Stimulated activated CD4-positive, alpha-beta T cell treated with anti-CD3 and anti-CD28 coated beads, Interleukin-4, amount 100 ng/mL, for 24 hours (primary cell): ENCODE measurements around the gene TTLL11.

Experiments used
- DNase-seq: peaks from one replicate; pipeline ENCODE4 v3.0.0-alpha.2; 2020

Gene TTLL11

DNA sequence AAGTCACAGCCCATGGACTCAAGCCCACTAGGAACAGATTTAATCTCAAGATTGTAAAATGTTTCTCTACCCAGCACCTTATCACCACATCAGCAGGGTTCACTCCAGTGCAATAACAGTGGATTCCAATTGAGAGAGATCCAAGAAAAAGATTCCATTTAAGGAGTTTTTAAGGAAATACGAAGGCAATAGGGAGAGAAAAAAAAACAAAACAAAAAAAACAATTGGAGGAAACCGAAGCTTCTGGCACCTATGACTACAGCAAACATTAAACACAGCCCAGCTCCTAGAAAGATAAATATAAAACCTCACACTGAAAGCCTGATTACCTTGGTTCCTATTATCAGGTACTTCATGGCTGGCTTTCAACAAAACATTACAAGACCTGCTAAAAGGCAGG lies 249.0 kb downstream of the TTLL11 start:
- no peak for DNase-seq

DNA sequence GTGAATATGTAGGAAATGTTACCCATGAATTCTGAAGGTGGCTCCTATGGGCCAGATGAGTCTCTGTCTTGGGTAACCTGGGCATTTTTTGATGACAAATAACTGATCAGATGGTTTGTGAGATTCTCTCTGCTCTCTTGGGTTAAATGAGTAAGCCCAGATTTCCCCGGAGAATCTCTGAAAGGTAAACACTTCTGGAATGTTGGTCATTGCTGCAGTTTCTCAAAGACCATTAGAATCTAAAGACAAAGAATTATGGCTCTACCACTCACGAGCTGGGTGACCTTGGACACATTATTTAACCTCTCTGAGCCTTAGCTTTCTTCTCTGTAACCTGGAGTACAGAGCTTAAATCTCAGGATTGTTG lies 250.5 kb downstream of the TTLL11 start:
- DNase-seq: no peak

DNA sequence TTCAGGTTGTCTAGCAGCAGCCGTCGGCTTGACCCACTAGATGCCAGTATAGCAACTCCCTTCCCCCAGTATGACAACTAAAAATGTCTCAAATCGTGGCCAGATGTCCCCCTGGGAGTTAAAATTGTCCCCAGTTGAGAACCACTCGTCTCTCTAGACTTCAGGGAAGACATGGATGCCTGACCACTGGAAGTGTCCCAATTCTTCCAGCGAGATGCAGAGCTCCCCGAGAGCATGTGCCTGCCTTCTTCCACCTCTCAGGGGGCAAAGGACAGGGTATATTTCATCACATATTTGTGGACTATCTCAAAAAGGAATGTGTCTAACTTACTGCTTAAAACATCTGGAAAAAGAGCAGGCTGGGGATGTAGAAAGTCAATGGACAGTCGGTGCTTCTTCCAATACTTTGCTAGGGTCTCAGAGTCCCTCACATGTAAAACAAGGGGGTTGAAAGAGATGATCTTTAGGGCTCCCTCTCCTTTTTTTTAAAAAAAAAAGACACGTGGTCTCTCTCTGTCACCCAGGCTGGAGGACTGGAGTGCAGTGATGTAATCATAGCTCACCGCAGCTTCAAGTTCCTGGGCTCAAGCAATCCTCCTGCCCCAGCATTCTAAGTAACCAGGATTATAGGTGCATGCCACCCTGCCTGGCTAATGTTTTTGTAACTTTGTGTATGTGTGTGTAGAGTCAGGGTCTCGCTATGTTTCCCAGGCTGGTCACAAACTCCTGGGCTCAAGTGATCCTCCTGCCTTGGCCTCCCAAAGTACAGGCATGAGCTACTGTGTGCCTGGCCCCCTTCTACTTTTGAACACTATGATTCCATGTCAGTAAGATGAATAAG lies 251.1 kb downstream of the TTLL11 start:
- DNase-seq: no peak

DNA sequence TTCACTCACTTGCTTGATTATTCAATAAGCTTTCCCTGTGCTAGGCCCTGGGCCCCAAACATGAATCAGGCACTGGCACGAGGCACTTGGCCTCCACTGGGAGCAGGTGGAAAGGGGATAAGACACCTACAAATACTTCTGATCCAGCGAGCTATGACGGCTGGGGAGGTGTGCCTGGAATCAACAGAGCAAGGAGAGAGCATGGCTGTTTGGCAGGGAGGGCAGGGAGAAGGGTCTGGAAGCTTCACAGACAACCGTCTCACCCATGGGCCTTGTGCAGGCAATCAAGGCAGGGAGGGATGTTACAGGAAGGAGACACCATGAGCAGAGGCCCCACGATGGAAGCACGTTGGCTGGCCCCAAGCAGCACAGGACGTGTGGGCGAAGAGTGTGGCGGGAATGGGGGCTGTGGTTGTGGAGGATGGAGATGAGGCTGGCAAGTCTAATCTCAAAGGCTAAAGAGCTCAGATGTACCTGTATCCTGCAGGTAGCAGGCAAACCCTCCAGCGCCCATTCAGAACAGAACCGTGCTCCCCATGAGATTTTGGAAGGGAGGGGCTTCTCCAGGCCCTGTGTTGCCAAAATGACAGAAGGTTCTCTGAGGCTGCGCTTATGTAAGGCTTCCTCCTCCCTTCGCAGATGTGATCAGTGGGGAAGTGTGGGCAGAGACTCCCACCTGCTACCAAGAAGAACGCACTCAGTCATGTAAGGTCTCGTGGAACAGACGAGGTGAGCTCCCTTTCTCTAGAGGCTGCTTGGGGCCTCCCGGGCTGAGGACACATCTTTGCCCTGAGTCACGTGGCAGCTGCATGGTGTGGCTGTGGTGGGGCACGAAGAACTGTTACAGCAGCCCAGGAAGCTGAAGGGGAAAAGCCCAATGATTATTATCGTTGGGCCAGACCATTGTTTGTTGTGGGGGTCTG lies 252.0 kb downstream of the TTLL11 start:
- DNase-seq: no peak

DNA sequence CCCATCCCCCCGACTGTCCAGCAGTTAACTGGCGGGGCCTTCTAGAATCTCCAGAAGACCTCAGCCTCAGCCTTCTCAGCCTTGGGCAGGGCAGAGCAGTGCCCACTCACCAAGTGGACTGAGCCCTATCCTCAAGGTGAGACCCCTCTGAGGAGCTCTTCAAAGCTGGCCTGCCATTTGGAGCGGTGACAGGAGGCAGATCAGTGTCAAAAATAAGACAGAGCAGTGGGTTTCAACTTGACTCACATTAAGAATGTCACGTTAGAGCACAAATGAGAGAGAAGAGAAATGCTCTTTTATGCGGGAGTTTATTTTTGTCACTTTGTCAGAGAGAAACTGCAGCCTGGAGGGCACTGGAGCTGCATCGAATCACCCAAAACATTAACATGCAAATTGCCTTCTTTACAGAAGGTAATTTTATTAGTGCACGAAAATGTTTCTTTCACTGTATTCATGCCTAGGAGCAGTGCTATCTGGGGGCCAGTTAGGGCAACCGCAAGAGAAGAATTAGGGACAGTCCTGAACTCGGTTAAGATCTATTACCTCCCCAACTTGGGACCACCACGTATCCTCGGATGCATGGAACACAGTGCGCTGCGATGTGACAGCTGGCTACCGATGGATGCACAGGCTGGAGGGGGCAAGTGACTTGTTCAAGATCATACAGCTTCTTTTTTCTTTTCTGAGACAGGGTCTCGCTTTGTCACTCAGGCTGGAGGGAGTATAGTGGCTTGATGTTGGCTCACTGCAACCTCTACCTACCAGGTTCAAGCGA lies 253.2 kb downstream of the TTLL11 start:
- DNase-seq: no peak

DNA sequence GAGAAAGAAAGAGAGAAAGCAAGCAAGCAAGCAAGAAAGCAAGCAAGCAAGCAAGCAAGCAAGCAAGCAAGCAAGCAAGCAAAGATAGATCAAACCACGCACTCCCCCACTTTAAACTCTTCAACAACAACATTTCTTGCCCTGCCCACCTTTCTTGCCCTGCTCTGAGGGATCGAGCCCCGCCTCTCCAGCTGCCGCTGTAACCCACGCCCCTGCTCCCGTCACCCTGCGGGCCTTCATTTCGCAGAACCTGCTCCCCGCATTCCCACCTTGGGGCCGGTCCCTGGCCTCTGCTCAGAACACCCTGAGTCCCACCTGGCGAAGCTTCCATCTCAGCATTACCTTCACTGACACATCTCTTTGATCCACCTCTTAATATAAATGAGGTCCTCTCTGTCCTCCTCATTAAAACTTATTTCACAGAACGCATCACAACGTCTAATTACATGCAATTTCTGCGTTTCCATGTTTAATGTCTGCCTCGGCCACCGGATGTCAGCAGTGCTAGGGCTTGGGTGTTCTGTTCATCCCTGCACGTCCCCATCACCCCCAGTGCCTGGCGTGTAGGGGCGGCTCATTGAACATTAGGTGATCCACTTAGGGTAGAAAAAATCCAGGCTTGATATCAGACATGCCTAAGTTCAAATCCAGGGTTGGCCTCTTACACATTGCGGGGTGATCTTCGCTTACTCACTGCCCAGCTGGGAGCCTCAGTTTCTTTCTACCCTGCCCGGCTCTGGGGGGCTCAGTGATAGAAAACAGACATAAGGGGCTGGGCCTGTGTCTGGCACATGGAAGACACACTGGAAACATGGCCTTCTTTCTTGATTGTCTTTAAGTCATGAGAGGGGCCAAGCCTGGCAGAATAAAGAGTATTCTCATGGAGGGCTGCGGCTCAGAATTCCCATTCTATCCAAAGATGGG lies 254.1 kb downstream of the TTLL11 start:
- DNase-seq: no peak

DNA sequence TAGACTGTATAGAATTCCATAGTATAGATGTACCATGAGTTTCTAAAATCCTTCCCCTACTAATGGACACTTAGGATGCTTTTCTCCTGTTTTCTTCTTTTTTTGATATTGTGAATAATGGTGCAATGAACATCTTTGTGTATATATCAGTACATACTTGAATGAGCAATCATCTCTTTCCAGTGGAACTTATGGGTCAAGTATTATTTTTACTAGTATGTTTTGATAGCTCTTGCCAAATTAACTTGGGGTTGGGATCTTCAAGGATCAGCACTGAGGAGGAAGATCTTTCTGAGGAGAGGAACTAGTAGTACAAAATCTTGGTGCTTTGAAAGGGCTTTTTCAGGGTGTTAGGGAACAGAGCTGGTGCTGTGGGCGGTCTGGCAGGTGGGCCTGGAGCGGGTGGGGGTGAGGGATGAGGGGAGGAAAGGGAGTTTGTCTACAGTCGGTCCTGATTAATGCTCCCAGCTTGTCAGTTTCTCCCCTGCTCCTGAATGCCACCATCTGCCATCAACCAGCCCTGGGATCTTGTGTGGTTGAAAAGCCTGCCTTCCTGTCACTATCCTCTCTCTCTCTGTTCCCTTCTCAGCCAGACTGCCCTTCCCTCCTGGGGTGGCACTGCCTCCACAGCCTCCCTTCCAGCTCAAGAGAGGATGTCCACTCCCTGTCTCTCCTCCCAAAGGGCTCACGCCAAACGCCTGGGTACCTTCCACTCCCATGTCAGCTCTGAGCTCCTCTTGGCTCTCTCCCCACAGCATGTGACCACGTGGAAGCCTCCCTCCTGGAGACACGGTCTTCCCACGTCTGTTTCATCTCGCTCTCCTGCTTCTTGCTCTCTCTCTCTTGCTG lies 255.8 kb downstream of the TTLL11 start:
- no peak for DNase-seq

DNA sequence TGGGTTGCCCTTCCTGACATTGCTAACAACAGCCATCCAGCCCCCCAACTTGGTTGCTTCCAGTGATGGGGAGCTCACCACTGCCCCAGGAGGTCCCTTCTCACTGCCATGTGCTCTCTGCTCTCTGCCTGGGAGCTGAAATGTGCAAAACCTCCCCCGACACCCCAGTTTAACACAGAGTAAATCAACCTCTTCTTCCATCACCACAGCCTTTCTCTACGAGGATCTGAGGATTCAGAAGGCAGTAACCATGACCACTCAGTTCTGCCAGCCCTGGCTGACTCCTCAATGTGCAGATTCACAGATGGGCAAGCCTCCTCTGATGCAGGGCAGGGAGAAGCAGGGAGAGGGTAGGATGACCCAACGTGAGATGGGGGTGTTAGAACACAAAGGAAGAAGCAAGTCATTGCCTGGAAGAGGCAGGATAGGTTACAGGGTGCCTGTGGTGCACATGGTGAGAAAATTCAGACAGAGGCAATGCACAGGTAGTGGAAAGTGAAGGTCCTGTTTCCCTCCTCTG lies 256.7 kb downstream of the TTLL11 start:
- no peak for DNase-seq

DNA sequence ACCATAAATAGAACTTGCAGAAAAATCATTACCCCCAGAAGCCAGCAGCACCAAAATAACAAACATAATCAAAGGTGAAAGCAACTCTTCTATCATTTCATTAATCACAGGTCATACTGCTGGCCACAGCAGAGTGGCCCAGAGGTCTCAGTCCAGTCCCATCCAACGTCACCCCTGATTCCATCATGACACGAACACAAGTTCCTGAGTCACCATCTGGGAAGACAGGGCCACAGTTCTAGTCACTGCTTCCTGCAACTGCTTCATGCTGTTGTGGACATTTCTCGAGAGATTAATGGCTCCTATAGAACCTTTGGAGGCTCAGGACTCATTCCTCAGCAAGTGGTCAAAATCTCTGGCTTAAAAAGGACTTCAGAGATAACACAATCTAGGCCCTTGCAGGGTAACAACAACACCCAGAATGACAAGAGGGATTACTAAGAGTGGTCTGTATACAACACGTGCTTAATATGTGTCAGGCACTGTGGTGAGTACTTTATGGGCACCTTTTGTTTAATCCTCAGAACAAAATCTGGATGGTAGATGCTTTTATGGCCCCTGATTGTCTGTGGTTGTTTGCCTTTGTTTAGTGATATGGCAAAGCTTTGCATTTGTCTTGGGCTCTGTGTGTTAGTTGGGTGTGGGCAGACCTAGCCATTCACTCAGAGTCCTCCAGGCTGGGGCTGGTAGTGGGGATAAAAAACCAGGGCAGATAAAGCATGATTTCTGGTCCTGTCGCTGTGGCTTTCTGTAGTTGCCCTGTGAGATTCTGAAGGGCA lies 257.3 kb downstream of the TTLL11 start:
- DNase-seq: no peak

DNA sequence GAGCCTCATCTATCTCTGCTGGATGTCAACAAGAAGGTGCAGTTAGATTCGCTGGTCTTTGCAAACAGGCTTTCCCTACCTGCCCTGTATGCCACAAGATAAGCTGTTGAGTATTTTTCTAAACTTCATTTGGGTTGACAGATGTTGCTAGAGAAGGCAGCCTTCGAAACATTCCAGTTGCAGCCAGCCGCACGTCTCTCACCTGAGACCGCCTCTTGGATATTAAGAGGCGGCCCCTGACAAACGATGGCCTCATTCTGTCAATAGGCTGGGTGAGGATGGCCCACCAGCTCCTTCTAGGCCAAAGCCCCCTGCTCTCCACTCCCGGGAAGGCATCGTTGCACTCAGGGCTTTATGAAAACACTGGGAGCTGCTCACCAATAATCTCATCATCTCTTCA lies 260.0 kb downstream of the TTLL11 start:
- no peak for DNase-seq

DNA sequence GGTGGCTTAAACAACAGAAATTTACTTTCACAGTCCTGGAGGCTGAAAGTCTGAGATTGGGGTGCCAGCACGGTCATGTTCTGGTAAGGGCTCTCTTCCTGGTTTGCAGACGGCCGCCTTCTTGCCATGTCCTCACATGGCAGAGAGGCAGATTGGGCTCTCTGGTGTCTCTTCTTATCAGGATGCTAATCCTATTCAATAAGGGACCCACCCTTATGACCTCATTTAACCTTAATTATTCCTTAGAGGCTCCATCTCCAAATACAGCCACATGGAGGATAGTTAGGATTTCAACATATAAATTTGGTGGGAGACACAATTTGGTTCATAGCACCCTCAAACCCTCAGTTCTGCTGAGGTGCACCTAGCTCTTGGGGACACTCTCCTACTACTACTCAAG lies 261.2 kb downstream of the TTLL11 start:
- no peak for DNase-seq

DNA sequence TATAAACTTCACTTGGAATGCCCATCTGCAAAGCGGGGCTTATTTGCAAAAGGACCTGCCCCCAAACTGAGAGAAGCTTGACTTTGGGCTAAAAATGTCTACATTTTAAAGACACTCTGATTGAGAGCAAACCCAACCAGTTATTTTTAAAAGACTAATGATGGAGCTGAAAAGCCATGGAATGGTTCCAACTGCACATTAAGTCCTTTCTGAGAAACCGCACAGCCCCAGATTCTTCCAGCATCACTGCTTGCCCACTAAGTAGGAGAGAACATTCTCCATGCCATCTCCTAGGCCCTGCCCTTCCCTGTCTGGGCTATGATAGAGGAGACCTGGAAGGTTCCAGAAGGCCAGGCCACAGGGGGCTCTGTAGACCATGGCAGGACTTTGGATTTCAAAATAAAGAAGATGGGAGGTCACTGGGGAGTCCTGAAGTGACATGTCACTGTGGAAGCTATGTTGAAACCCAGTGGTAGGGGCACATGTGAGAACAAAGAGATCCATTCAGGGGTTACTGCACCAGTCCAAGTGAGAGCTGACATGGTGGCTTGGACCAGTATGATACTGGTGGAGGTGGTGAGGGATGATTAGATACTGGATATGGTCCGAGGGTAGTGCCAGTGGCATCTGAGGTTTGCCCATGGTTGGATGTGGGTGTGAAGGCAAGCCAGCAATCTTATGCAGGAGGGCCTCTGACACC lies 262.5 kb downstream of the TTLL11 start:
- no peak for DNase-seq

DNA sequence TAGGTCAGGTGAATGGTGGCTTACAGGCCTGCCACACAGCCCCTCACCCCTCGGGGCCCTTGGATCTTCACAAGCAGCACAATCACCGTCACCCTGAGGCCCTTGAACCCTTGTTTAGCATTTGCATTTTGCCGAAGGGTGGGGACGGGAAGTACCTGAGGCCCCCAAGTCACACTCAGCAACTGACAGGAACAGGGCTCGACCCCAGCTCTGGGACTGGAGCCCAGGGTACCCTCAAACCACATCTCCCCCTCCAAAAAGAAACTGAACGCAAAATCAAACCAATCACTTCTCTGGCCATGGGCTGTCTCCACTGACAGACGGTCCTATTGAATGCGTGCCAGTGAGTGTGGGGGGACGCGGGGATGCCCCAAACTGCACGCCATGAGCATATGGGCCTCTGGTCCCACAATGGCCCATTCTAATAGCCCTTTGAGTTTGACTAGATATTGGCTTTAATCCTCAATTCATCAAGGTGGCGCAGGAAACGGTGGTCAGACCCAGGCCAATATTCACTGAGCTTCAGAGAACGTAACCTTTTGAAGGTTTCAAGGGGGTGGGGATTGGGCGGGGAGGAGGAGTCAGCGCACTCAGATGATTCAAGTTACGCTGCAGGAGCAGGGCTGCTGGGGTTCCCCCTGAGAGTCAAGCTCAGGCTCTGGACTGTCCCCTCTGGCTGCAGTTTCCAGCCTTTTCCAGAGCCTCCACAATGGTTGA lies 265.7 kb downstream of the TTLL11 start:
- DNase-seq: no peak

DNA sequence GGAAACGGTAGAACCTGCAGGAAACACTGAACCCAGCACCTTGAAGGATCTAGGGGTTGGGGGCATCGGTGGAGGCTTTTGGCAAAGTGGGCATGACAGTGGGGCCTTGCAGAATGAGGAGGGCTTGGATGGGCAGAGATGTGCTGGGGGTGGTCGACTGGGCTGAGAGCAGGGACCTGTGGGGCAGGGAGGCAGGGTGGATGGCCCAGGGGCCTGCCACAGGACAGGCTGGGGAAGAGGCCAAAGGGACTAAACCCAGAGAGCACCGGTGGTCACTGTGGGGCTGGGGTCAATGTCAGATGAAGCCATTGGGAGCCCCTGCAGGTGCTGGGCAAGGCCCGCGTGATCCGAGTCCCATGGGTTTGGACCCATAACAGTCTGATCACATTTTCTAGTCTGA lies 266.4 kb downstream of the TTLL11 start:
- DNase-seq: no peak

DNA sequence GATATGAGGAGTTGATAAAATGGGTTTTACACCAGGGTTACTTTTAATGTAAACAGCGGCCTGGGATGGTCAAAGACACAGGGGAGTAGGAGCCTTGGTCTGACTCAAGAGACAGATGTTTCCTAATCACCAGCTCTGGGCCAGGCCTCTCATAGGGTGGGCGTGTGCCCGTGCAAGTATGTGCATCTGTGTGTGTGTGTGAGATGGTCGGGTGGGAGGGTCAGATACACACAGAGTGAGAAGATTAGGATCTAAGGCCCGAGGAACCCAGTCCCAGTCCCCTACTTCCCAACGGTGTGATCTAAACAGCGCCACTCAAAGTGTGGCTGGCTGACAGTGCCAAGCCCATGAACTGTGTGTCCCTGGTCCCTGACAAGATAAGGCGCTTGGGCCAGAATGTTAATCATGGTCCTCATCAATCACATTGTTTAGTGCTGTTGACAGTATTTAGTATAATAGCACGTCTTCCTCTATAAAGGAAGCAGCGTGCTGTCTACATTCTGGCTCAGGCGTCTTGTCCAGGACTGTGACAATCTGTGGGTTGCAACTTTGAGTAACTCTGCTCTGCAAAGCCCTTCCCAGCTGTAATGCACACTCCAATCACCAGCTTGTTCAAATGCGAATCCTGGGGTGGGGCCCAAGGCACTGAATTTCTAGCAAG lies 267.9 kb downstream of the TTLL11 start:
- DNase-seq: no peak

DNA sequence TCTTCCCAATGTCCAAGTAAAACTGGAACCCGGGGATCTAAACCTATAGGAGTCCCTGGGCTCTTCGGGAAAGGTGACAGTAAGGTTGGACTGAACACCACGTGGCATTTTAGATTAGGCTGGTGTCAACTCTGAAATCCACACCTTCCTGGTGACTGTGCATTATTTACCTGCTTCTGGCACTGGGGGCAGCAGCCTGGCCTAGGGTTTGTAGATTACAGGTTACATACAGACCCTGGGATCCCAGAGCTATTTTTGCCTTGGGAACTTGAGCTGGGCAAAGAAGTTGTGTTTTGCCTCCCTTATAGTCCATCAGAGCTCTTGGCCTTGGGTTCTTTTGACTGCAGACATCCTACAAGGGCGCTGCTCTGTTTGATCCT lies 268.5 kb downstream of the TTLL11 start:
- no peak for DNase-seq

DNA sequence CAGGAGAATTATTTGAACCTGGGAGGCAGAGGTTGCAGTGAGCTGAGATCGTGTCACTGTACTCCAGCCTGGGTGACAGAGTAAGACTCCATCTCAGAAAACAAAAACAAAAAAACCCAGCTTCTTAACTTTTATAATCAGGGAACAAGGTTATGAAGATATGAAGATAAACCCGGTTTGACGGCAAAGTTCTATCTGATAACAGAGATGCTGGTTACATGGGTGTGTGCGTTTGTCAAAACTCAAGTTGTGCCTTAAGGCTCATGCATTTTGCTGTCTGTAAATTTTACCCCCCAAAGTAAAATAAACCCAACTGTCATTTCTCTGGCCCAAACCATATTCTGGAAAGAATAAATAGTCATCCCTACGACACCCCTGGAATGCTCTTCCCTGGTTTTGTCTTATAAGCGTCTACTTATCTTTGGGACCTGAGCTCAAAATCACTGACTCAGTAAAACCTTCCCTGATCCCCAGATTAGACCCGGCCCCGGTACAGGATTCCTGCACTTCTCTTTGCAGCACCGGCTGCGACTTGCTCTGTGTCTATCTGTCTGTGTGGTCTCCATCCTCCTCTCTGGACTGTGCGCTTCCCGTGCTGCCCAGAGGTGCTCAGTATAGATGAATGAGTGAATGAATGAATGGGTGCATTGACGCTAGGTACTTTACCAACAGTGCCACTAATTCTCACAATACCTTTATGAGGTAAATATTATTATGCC lies 269.5 kb downstream of the TTLL11 start:
- no peak for DNase-seq
